K562 (cell line): ENCODE data around the gene PIGQ. TPM values are rescaled to one million over a fixed set of nuclear protein-coding genes. Genes with fewer than 3 reads are reported as not detected.
A peak's percentile ranks its signal among the peaks of the same experiment; 100 is the strongest.

Experiments
- ARID4B ChIP-seq: sonication (generic); formaldehyde crosslinking; IDR thresholded peaks from 2 replicates; pipeline ENCODE4 v1.8.0; 2022; ENCODE audit warnings: mild to moderate bottlenecking, missing genetic modification reagents
- FOSL1 ChIP-seq: fragments of 200-800 bp; sonication (Bioruptor generic); conservative IDR thresholded peaks from 2 replicates; pipeline ENCODE4 v1.6.1; 2016; ENCODE audit warnings: missing genetic modification characterization, missing compliant biosample characterization
- KDM4B ChIP-seq, 2 experiments: fragments of 450-650 bp in 1 of 2; sonication (generic) in 1 of 2; IDR thresholded peaks; 2 replicates each; pipeline ENCODE4 v1.6.1; 2016 to 2017; ENCODE audit warnings: borderline replicate concordance in 2 of 2, antibody characterized with exemption in 1 of 2, low read depth in 1 of 2, mild to moderate bottlenecking in 1 of 2
- NR2C2 ChIP-seq, 2 experiments: fragments of 200-800 bp in 1 of 2; sonication (Bioruptor generic) in 1 of 2; sonication (generic) in 1 of 2; formaldehyde crosslinking in 1 of 2; IDR thresholded peaks; 2 replicates each; pipeline versions ENCODE4 v1.6.1 to v1.8.0; 2016 to 2022; ENCODE audit warnings: mild to moderate bottlenecking in 1 of 2, missing compliant biosample characterization in 1 of 2, missing genetic modification characterization in 1 of 2, missing genetic modification reagents in 1 of 2
- PCBP1 ChIP-seq: fragments of 200-400 bp; formaldehyde crosslinking; IDR thresholded peaks from 2 replicates; pipeline ENCODE4 v1.6.1; 2018; ENCODE audit warnings: mild to moderate bottlenecking, low read depth, low read length; ENCODE audit not compliant: poor library complexity, severe bottlenecking
- RBFOX2 ChIP-seq: fragments of 200-400 bp; formaldehyde crosslinking; IDR thresholded peaks from 2 replicates; pipeline ENCODE4 v1.6.1; 2017; ENCODE audit warnings: low read depth, mild to moderate bottlenecking, low read length, moderate library complexity
- TFAP4 ChIP-seq: sonication (generic); formaldehyde crosslinking; IDR thresholded peaks from 2 replicates; pipeline ENCODE4 v1.8.0; 2022; ENCODE audit warnings: missing genetic modification reagents, mild to moderate bottlenecking, moderate library complexity, borderline replicate concordance
- ZNF644 ChIP-seq: fragments of 200-800 bp; sonication (Bioruptor generic); IDR thresholded peaks from 2 replicates; pipeline ENCODE4 v1.6.1; 2016; ENCODE audit warnings: low read depth, missing genetic modification characterization, missing compliant biosample characterization
- ZNF655 ChIP-seq: fragments of 250-450 bp; sonication (Bioruptor Pico); IDR thresholded peaks from 2 replicates; pipeline ENCODE4 v1.5.0; 2021
- polyA plus RNA-seq, 8 experiments: library from polyadenylated mRNA; depleted of rRNA in 4 of 8; stranded (reverse) in 5 of 8; unstranded in 3 of 8; fragments of >200 nt; fragmentation: Nextera tagmentation in 2 of 8; fragmentation: Illumina TruSeq in 1 of 8; extraction: Ambion mirVana in 2 of 8; extraction: Trizol in 1 of 8; gene quantifications; 2 replicates each; pipeline versions ENCODE4 v1.2.1 to v1.2.3, GENCODE V29; 2011 to 2014; ENCODE audit warnings: inconsistent platforms in 1 of 8, missing spikeins in 1 of 8
- total RNA-seq, 7 experiments: library from RNA; depleted of rRNA in 6 of 7; stranded (reverse); fragments of >200 nt in 6 of 7; fragmentation: Illumina TruSeq in 2 of 7; extraction: Trizol in 2 of 7; gene quantifications; 2 replicates each; pipeline versions ENCODE4 v1.2.1 to v1.2.3, GENCODE V29; 2011 to 2021; ENCODE audit warnings: low replicate concordance in 1 of 7
- TF ChIP-seq, protein P1 (sequence below): fragments of 250-450 bp; sonication (Bioruptor Pico); IDR thresholded peaks from 2 replicates; pipeline ENCODE4 v1.4.0; 2020

PIGQ gene
- total and polyA plus RNA-seq, 9 of the 15 experiments (the other 6 are each of a cell fraction or from before 2014, with no cell fraction given): 0.20 to 49.6 (median 11.7) TPM

- TF ChIP-seq, protein P1, sequence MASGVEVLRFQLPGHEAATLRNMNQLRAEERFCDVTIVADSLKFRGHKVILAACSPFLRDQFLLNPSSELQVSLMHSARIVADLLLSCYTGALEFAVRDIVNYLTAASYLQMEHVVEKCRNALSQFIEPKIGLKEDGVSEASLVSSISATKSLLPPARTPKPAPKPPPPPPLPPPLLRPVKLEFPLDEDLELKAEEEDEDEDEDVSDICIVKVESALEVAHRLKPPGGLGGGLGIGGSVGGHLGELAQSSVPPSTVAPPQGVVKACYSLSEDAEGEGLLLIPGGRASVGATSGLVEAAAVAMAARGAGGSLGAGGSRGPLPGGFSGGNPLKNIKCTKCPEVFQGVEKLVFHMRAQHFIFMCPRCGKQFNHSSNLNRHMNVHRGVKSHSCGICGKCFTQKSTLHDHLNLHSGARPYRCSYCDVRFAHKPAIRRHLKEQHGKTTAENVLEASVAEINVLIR: no peak
- TF ChIP-seq KDM4B (IDR thresholded peaks at IDR 0.05; ENCODE audit: borderline replicate concordance in 2 of 2, low read depth in 1 of 2) (no peak), ZNF655 (no peak), RBFOX2 (peak; percentile 30; the same call in 1 of the 2 replicates), NR2C2 (CRISPR knock-in tag; IDR thresholded peaks at IDR 0.05) (no peak; the same call in 1 of the 2 replicates), NR2C2 (tag; IDR thresholded peaks at IDR 0.05) (peak; percentile 55), ZNF644 (tag) (no peak), PCBP1 (peak; percentile 15), TFAP4 (CRISPR knock-in tag) (peak; percentile 62; the same call in 1 of the 2 replicates), ARID4B (no peak), FOSL1 (tag) (peak; percentile 78)
These were observed 34.0 kb upstream of the PIGQ start (continued) for GRCh38 chr16:535446-536405.
